Vagina (tissue), 2 donors: ENCODE data around the gene SLC19A1. TPM values are rescaled to one million over a fixed set of nuclear protein-coding genes. Genes with fewer than 3 reads are reported as not detected.

ENCODE experiments used
- DNase-seq, 2 donors: peaks; one replicate each; pipeline ENCODE4 v3.0.0-alpha.2; 2017; ENCODE audit errors: extremely low spot score in 2 of 2
- H3K27ac ChIP-seq: fragments of 200-600 bp; sonication (generic); one replicate; pipeline ENCODE4 v1.5.1; 2019
- H3K27me3 ChIP-seq: fragments of 200-600 bp; sonication (generic); one replicate; pipeline ENCODE4 v1.5.1; 2019
- H3K36me3 ChIP-seq, 2 donors: fragments of 200-600 bp; sonication (generic); one replicate each; pipeline ENCODE4 v1.5.1; 2017 to 2019
- H3K4me1 ChIP-seq: fragments of 200-600 bp; sonication (generic); one replicate; pipeline ENCODE4 v1.5.1; 2019
- H3K4me3 ChIP-seq, 2 donors: fragments of 200-600 bp; sonication (generic); 1 replicate in 1 of 2; 2 replicates in 1 of 2; pipeline ENCODE4 v1.5.1; 2016 to 2019
- H3K9me3 ChIP-seq: fragments of 200-600 bp; sonication (generic); one replicate; pipeline ENCODE4 v1.5.1; 2019
- POLR2A ChIP-seq, 2 donors: fragments of 450-650 bp; IDR thresholded peaks; one replicate each; pipeline ENCODE4 v1.6.1; 2017; ENCODE audit warnings: antibody characterized with exemption in 2 of 2, mild to moderate bottlenecking in 2 of 2, moderate library complexity in 2 of 2
- POLR2AphosphoS5 ChIP-seq, 2 donors: sonication (generic); formaldehyde crosslinking; IDR thresholded peaks; one replicate each; pipeline ENCODE4 v1.9.0; 2017; ENCODE audit warnings: antibody characterized with exemption in 2 of 2, mild to moderate bottlenecking in 2 of 2, low read depth in 1 of 2; ENCODE audit not compliant: insufficient read depth in 1 of 2
- intact Hi-C: fragments of 100-400 bp; cut with DNase I; formaldehyde crosslinking; loops from one replicate; pipeline ENCODE4 v1.15.1; 2023
- total RNA-seq: library from RNA; depleted of rRNA; stranded (reverse); fragments of >200 nt; gene quantifications from one replicate; pipeline ENCODE4 v1.2.3, GENCODE V29; 2016
- TF ChIP-seq, protein P1 (sequence below), 3 experiments: fragments of 450-650 bp in 2 of 3; fragments of 200-600 bp in 1 of 3; sonication (generic) in 1 of 3; IDR thresholded peaks; one replicate each; pipeline ENCODE4 v1.5.1; 2017 to 2019; ENCODE audit warnings: antibody characterized with exemption in 3 of 3, mild to moderate bottlenecking in 2 of 3, moderate library complexity in 2 of 3

SLC19A1 gene
- total RNA-seq, 1 donor from 2014 or later: 4.9 TPM

DNA sequence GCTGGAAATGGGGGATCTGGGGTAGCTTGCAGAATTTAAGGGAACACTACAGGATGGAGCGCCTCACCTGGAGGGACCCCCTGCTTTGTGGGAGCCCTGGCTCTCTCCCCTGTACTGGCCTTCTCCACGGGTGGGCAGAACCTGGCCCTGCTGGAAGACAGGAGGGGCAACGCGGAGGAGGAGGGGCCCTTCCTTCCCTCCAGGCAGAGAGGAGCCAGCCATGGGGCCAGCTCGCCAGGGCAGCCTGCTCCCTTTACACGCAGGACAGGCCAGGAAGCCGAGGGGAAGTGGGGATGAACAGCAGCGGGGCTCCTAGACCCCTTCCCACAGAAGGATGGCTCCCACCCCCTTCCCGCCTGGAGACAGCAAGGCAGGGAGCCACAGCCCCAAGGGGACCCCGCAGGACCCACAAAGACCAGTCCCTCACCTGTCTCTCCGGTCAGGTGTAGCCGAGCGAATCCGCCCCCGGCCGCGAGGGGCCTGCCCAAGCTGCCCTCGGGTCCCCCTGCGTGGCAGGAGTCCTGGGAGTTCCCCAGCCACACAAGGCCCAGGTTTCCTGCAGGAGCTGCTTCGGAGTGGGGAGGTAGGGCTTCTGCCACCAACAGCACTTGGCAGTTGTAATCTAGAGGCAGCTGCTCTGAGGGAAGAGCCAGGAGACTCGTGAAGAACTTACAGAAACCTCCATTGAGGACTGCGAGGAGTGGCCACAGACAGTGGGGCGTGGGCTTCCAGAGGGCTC lies 1.6 kb upstream of the SLC19A1 start:
- H3K27ac ChIP-seq: no peak overlapping the region
- intact Hi-C loops: no loop called here

DNA sequence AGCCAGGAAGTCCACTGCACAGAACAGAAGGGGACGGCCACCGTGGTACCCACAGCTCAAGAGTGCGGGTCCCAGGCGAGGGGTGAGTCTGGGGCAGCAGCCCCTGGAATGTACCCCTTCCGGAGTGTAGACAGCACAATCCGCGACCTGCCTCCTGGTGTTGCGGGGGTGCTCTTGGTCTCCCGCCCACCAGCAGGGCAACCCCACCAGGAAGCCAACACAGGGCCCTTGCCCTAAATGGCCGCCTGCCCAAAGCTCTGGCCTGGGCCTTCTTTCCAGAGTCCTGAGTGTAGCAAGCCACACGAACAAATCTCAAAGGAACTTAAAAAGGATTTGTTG lies 1.1 kb upstream of the SLC19A1 start:
- H3K9me3 ChIP-seq: no peaks in the 10 kb centered on the region
- DNase-seq: peak in 1 of 2 donors; percentile 84
- intact Hi-C loops: no loop called here
- no peaks in the 10 kb centered on the region for H3K36me3 ChIP-seq
- no peak overlapping the region for H3K27ac ChIP-seq
- H3K27me3 ChIP-seq: no peaks in the 10 kb centered on the region
- H3K4me3 ChIP-seq: peak overlapping the region in 1 of 2 donors; percentile 94
- TF ChIP-seq POLR2A (IDR thresholded peaks at IDR 0.05): no peak
- TF ChIP-seq POLR2AphosphoS5 (IDR thresholded peaks at IDR 0.05; ENCODE audit: insufficient read depth in 1 of 2, low read depth in 1 of 2): no peak
- TF ChIP-seq, protein P1, sequence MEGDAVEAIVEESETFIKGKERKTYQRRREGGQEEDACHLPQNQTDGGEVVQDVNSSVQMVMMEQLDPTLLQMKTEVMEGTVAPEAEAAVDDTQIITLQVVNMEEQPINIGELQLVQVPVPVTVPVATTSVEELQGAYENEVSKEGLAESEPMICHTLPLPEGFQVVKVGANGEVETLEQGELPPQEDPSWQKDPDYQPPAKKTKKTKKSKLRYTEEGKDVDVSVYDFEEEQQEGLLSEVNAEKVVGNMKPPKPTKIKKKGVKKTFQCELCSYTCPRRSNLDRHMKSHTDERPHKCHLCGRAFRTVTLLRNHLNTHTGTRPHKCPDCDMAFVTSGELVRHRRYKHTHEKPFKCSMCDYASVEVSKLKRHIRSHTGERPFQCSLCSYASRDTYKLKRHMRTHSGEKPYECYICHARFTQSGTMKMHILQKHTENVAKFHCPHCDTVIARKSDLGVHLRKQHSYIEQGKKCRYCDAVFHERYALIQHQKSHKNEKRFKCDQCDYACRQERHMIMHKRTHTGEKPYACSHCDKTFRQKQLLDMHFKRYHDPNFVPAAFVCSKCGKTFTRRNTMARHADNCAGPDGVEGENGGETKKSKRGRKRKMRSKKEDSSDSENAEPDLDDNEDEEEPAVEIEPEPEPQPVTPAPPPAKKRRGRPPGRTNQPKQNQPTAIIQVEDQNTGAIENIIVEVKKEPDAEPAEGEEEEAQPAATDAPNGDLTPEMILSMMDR (IDR thresholded peaks at IDR 0.05): no peak
- peaks cover 15% of the 10 kb centered on the region for H3K4me1 ChIP-seq

More for the DNA sequence above, 1.6 kb upstream of the SLC19A1 start:
- peaks cover 15% of the 10 kb centered on the region for H3K4me1 ChIP-seq
- DNase-seq: peak; percentile 83 to 92
- no peaks in the 10 kb centered on the region for H3K36me3 ChIP-seq
- TF ChIP-seq POLR2AphosphoS5 (IDR thresholded peaks at IDR 0.05; ENCODE audit: insufficient read depth in 1 of 2, low read depth in 1 of 2) (no peak), POLR2A (IDR thresholded peaks at IDR 0.05) (no peak)
- H3K27me3 ChIP-seq: no peaks in the 10 kb centered on the region
- no peaks in the 10 kb centered on the region for H3K9me3 ChIP-seq
- no peak overlapping the region for H3K4me3 ChIP-seq

GRCh38 chr21:45542667-45543370 lies 579 bp upstream of the SLC19A1 start:
- Histone ChIP-seq H3K27ac (peak overlapping the region; percentile 42), H3K9me3 (no peaks in the 10 kb centered on the region), H3K27me3 (no peaks in the 10 kb centered on the region), H3K36me3 (no peaks in the 10 kb centered on the region), H3K4me1 (peaks cover 15% of the 10 kb centered on the region), H3K4me3 (peak overlapping the region; percentile 55 to 94)
- intact Hi-C loops: no loop called here
- TF ChIP-seq POLR2A (IDR thresholded peaks at IDR 0.05) (no peak), POLR2AphosphoS5 (IDR thresholded peaks at IDR 0.05; ENCODE audit: insufficient read depth in 1 of 2, low read depth in 1 of 2) (no peak)
- TF ChIP-seq, protein P1 (IDR thresholded peaks at IDR 0.05): no peak
- DNase-seq: peak; percentile 78 to 91

- no peaks in the 10 kb centered on the region for H3K27me3 ChIP-seq
- intact Hi-C loops: no loop called here
- peak overlapping the region; percentile 55 to 94 for H3K4me3 ChIP-seq
- H3K9me3 ChIP-seq: no peaks in the 10 kb centered on the region
- peaks cover 15% of the 10 kb centered on the region for H3K4me1 ChIP-seq
- DNase-seq: peak; percentile 84 to 94
- no peaks in the 10 kb centered on the region for H3K36me3 ChIP-seq
- peak overlapping the region; percentile 42 for H3K27ac ChIP-seq
- TF ChIP-seq POLR2AphosphoS5 (IDR thresholded peaks at IDR 0.05; ENCODE audit: insufficient read depth in 1 of 2, low read depth in 1 of 2) (peak in 1 of 2 donors; percentile 56), POLR2A (IDR thresholded peaks at IDR 0.05) (no peak)
- TF ChIP-seq, protein P1 (IDR thresholded peaks at IDR 0.05): no peak
Measured at GRCh38 chr21:45541221-45542039, 810 bp downstream of the SLC19A1 start.

DNA sequence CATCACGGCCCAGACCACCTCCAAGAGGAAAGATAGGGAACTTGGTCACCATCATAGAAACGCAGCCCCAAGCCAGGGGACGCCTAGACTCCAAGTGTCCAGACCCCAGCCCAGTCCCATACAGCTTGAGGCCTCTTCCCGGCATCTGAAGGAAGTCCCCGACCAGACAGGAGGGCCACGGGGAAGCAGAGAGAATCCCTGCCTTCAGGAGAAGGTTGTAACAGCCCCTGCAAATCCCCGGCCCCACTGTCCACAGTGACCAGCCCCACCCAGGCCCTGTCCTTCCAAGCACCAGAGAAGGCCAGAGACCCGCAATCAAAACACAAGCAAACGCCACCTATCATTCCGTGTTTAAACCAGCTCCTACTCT lies 1.7 kb downstream of the SLC19A1 start:
- no peak for TF ChIP-seq POLR2A (IDR thresholded peaks at IDR 0.05)
- Histone ChIP-seq H3K36me3 (no peaks in the 10 kb centered on the region), H3K4me1 (peaks cover 15% of the 10 kb centered on the region)

More for the DNA sequence above, 1.7 kb downstream of the SLC19A1 start:
- no peak overlapping the region for H3K4me3 ChIP-seq
- no peaks in the 10 kb centered on the region for H3K27me3 ChIP-seq
- no peak overlapping the region for H3K27ac ChIP-seq
- peak in 1 of 2 donors; percentile 83 for DNase-seq
- H3K9me3 ChIP-seq: no peaks in the 10 kb centered on the region
- intact Hi-C loops: no loop called here
